Measurements from ENCODE around the gene SND1. TPM values are rescaled to one million over a fixed set of nuclear protein-coding genes. Genes with fewer than 3 reads are reported as not detected.

SND1 gene
- total RNA-seq, 1 experiment from 2014 or later, result 218 TPM

DNA sequence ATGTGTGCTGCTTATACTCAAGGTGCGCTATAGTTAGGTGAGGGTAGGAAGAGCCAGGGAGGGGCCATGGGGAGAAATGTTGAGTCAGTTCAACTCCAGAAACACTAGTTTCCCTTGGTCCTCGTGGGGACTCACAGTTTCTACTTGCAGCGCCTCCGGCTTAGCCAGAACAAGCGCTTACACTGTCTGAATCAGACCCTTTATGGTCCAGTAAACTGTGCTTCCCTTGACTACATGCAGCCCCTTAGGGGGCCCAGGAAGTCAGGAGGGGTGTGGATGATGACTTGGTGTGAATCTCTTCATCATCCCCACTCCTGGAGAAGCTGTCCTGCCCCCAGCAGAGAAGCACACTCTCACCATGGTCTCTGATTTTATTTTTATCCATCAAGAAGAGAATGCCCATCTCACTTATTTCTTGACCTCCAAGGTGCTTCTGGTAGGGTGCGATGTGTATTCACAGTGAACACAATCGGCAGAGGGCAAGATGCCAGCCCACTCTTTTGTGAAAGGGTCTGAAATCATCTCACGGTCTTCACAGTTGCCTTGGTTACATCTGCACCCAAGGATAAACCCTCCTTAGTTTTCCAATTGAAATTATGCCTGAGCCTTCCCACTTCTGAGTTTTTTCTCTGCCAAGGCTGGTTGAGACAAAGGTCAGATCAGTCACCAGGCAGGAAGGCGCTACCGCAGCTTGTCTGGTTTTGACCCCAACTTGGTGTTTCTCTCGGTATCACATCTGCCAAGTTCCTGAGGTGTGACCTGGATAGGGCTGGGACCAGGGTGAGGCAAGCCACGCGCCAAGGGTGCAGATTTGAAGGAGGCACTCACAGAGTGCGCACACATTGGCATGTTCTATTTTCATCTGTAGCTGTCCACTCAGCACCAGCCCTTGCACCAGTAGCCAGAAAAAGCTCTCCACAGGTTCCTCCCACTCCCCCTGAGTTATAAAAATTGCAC lies 441.9 kb downstream of the SND1 start:
- H3K9me3 ChIP-seq (ENCODE audit: control insufficient read depth, low read depth, low read length), result no peaks in the 10 kb centered on the region
- H2AFZ ChIP-seq (ENCODE audit: low read length), result no peak overlapping the region
- Mint-ChIP-seq H3K4me3 (no peak overlapping the region), H3K9me3 (no peaks in the 10 kb centered on the region), H3K27me3 (ENCODE audit: low read depth) (peaks cover 2% of the 10 kb centered on the region), H3K36me3 (ENCODE audit: insufficient read depth in 1 of 3, low read depth in 3 of 3) (peaks cover 21 to 53% (median 32%) of the 10 kb centered on the region in 3 experiments; a peak in 6 of 7 replicates), H3K4me1 (no peaks in the 10 kb centered on the region), H3K27ac (peak overlapping the region in 1 of 3 experiments; percentile 22; a peak in 1 of 7 replicates)
- H3K4me1 ChIP-seq (ENCODE audit: insufficient read depth, low read length), result no peaks in the 10 kb centered on the region
- no peak overlapping the region for H2BK120ac ChIP-seq (ENCODE audit: low read depth, low read length, poor library complexity, severe bottlenecking)
- WGBS (ENCODE audit: extremely low coverage, insufficient read length, low lambda C conversion rate), result no CpG with 5 or more reads among the region's 14 CpGs
- DNase-seq, result no peak
- no peaks in the 10 kb centered on the region for H3K79me2 ChIP-seq (ENCODE audit: insufficient read depth, low read length)
- no peak overlapping the region for H2BK12ac ChIP-seq (ENCODE audit: insufficient read length, low read depth, low read length)
- H4K8ac ChIP-seq (replicated peaks; ENCODE audit: insufficient read length, low read depth, low read length), result no peak overlapping the region
- no peak overlapping the region for H4K5ac ChIP-seq (ENCODE audit: insufficient read length, low read depth, low read length)
- no peak overlapping the region for H3K9ac ChIP-seq (ENCODE audit: extremely low read depth, insufficient read length, low read length)
- no peak overlapping the region for H3K56ac ChIP-seq (ENCODE audit: insufficient read length, low read depth, low read length)
- H3K18ac ChIP-seq (ENCODE audit: insufficient read length, low read depth, low read length), result no peak overlapping the region
- no peaks in the 10 kb centered on the region for H3K79me1 ChIP-seq (ENCODE audit: insufficient read depth, low read depth, low read length, poor library complexity, severe bottlenecking)
- no peak overlapping the region for H3K14ac ChIP-seq (ENCODE audit: insufficient read depth, low read length)
- no peaks in the 10 kb centered on the region for H4K20me1 ChIP-seq (ENCODE audit: control insufficient read depth, insufficient read depth, insufficient read length)
- H3K23ac ChIP-seq (ENCODE audit: insufficient read length, low read depth, low read length), result no peak overlapping the region
- H2BK5ac ChIP-seq (ENCODE audit: insufficient read length, low read length), result no peak overlapping the region
- H3K23me2 ChIP-seq (ENCODE audit: insufficient read length, low read depth, low read length, poor library complexity, severe bottlenecking), result no peaks in the 10 kb centered on the region
- H2AK5ac ChIP-seq (ENCODE audit: insufficient read length, low read length), result no peak overlapping the region
- TF ChIP-seq, protein P1, sequence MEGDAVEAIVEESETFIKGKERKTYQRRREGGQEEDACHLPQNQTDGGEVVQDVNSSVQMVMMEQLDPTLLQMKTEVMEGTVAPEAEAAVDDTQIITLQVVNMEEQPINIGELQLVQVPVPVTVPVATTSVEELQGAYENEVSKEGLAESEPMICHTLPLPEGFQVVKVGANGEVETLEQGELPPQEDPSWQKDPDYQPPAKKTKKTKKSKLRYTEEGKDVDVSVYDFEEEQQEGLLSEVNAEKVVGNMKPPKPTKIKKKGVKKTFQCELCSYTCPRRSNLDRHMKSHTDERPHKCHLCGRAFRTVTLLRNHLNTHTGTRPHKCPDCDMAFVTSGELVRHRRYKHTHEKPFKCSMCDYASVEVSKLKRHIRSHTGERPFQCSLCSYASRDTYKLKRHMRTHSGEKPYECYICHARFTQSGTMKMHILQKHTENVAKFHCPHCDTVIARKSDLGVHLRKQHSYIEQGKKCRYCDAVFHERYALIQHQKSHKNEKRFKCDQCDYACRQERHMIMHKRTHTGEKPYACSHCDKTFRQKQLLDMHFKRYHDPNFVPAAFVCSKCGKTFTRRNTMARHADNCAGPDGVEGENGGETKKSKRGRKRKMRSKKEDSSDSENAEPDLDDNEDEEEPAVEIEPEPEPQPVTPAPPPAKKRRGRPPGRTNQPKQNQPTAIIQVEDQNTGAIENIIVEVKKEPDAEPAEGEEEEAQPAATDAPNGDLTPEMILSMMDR (conservative IDR thresholded peaks at IDR 0.05), result no peak
- H2BK20ac ChIP-seq (ENCODE audit: low read depth, low read length, poor library complexity, severe bottlenecking), result no peak overlapping the region
- no peak overlapping the region for H3K4ac ChIP-seq (ENCODE audit: low read depth, low read length)
- no peaks in the 10 kb centered on the region for H3K27me3 ChIP-seq (ENCODE audit: insufficient read depth, low read length)
- no peak overlapping the region for H3K27ac ChIP-seq (ENCODE audit: insufficient read length, low read depth, low read length)
- H3K4me2 ChIP-seq (ENCODE audit: insufficient read depth, insufficient read length, low read length), result no peak overlapping the region
- no peak overlapping the region for H3T11ph ChIP-seq (ENCODE audit: low read length)
- H2BK15ac ChIP-seq (ENCODE audit: low read depth, low read length), result no peak overlapping the region
- H4K91ac ChIP-seq (ENCODE audit: insufficient read length, low read depth, low read length), result no peak overlapping the region

Data from H9 (cell line).